ENCODE data around the gene TOM1. TPM values are rescaled to one million over a fixed set of nuclear protein-coding genes. Genes with fewer than 3 reads are reported as not detected.

TOM1 gene
- total and polyA plus RNA-seq, 2 of the 13 experiments (the other 11 are each of a cell fraction or from before 2014, with no cell fraction given) = 30.8 to 87.3 TPM

- TF ChIP-seq NR3C1 (CRISPR knock-in tag; IDR thresholded peaks at IDR 0.05) (no peak), SRSF9 (IDR thresholded peaks at IDR 0.05; ENCODE audit: borderline replicate concordance, insufficient read depth, low read depth, low read length, poor library complexity, severe bottlenecking) (no peak), ZNF556 (CRISPR knock-in tag; IDR thresholded peaks at IDR 0.05; ENCODE audit: borderline replicate concordance) (no peak), KDM5A (IDR thresholded peaks at IDR 0.05; ENCODE audit: borderline replicate concordance, low read length) (peak; percentile 31; the same call in 1 of the 2 replicates), ATF3 (CRISPR knock-in tag; IDR thresholded peaks at IDR 0.05) (peak; percentile 44; the same call in 1 of the 2 replicates), TAF1 (CRISPR knock-in tag; IDR thresholded peaks at IDR 0.05) (peak; percentile 92), REST (IDR thresholded peaks at IDR 0.05; ENCODE audit: borderline replicate concordance in 1 of 2, low read depth in 1 of 2, low read length in 2 of 2) (peak in 1 of 2 experiments; percentile 42; a peak in 1 of 4 replicates), ZNF644 (CRISPR knock-in tag; IDR thresholded peaks at IDR 0.05; ENCODE audit: low read depth) (peak; percentile 26; the same call in 1 of the 2 replicates), FOXP4 (CRISPR knock-in tag; IDR thresholded peaks at IDR 0.05) (peak; percentile 67; the same call in 1 of the 2 replicates), KIAA2018 (CRISPR knock-in tag; IDR thresholded peaks at IDR 0.05; ENCODE audit: borderline replicate concordance) (no peak), KMT2B (CRISPR knock-in tag; IDR thresholded peaks at IDR 0.05) (0 out of 2 replicates have a peak, but pooled peaks have one; percentile 33)
Measured at GRCh38 chr22:35380537-35381423, 81.1 kb downstream of the TOM1 start, which contains the start of gene HMOX1 (continued).
